NB4 (cell line): ENCODE results near the gene GPR107.

ENCODE experiments used
- POLR2A ChIP-seq: IDR thresholded peaks from 2 replicates; pipeline ENCODE4 v1.6.1; 2011; ENCODE audit warnings: mild to moderate bottlenecking; ENCODE audit not compliant: insufficient read length; ENCODE audit errors: extremely low read depth
- TF ChIP-seq, protein P1 (sequence below): IDR thresholded peaks from one replicate; pipeline ENCODE4 v1.5.1; 2012; ENCODE audit warnings: low read depth, low read length

DNA sequence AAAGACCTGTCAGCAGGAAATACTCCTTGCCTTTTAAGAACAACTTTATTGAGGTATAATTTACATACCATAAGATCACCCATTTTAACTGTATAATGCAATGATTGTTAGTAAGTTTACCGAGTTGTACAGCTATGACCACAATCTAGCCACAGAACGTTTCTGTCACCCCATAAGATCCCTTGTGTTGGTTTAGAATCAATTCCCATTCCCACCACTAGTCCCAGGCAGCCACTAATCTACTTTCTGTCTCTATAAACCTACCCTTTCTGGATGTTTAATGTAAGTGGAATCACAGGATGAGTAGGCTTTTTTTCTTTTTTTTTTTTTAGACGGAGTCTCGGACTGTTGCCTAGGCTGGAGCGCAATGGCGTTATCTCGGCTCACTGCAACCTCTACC lies 4.4 kb downstream of the GPR107 start:
- TF ChIP-seq POLR2A, result no peak
- TF ChIP-seq, protein P1, sequence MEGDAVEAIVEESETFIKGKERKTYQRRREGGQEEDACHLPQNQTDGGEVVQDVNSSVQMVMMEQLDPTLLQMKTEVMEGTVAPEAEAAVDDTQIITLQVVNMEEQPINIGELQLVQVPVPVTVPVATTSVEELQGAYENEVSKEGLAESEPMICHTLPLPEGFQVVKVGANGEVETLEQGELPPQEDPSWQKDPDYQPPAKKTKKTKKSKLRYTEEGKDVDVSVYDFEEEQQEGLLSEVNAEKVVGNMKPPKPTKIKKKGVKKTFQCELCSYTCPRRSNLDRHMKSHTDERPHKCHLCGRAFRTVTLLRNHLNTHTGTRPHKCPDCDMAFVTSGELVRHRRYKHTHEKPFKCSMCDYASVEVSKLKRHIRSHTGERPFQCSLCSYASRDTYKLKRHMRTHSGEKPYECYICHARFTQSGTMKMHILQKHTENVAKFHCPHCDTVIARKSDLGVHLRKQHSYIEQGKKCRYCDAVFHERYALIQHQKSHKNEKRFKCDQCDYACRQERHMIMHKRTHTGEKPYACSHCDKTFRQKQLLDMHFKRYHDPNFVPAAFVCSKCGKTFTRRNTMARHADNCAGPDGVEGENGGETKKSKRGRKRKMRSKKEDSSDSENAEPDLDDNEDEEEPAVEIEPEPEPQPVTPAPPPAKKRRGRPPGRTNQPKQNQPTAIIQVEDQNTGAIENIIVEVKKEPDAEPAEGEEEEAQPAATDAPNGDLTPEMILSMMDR, result no peak
